ENCODE data around the gene ZNF668.

ZNF668 gene

GRCh38 chr16:31085411-31085810 lies 11.4 kb upstream of the ZNF668 start:
- TF ChIP-seq CTCF (IDR thresholded peaks at IDR 0.05; ENCODE audit: control insufficient read depth, insufficient read depth, low read depth, low read length, missing control alignments): no peak
- no peak overlapping the region for H3K4me3 ChIP-seq (ENCODE audit: control insufficient read depth, low read depth, low read length)
- no peak for DNase-seq (ENCODE audit: low read depth)

GRCh38 chr16:31084584-31085302 lies 10.7 kb upstream of the ZNF668 start:
- no peak for TF ChIP-seq CTCF (IDR thresholded peaks at IDR 0.05; ENCODE audit: control insufficient read depth, insufficient read depth, low read depth, low read length, missing control alignments)
- H3K4me3 ChIP-seq (ENCODE audit: control insufficient read depth, low read depth, low read length): no peak overlapping the region
- no peak for DNase-seq (ENCODE audit: low read depth)

- H3K4me3 ChIP-seq (ENCODE audit: control insufficient read depth, low read depth, low read length): no peak overlapping the region
- DNase-seq (ENCODE audit: low read depth): no peak
- no peak for TF ChIP-seq CTCF (IDR thresholded peaks at IDR 0.05; ENCODE audit: control insufficient read depth, insufficient read depth, low read depth, low read length, missing control alignments)
Observed at GRCh38 chr16:31083981-31084380, 9.9 kb upstream of the ZNF668 start.

- DNase-seq (ENCODE audit: low read depth): no peak
- TF ChIP-seq CTCF (IDR thresholded peaks at IDR 0.05; ENCODE audit: control insufficient read depth, insufficient read depth, low read depth, low read length, missing control alignments): no peak
- no peak overlapping the region for H3K4me3 ChIP-seq (ENCODE audit: control insufficient read depth, low read depth, low read length)
Observed at GRCh38 chr16:31083556-31083955, 9.5 kb upstream of the ZNF668 start.

- DNase-seq (ENCODE audit: low read depth): no peak
- H3K4me3 ChIP-seq (ENCODE audit: control insufficient read depth, low read depth, low read length): no peak overlapping the region
- no peak for TF ChIP-seq CTCF (IDR thresholded peaks at IDR 0.05; ENCODE audit: control insufficient read depth, insufficient read depth, low read depth, low read length, missing control alignments)
Observed at GRCh38 chr16:31083081-31083480, 9.0 kb upstream of the ZNF668 start.

- no peak overlapping the region for H3K4me3 ChIP-seq (ENCODE audit: control insufficient read depth, low read depth, low read length)
- TF ChIP-seq CTCF (IDR thresholded peaks at IDR 0.05; ENCODE audit: control insufficient read depth, insufficient read depth, low read depth, low read length, missing control alignments): no peak
- DNase-seq (ENCODE audit: low read depth): no peak
Observed at GRCh38 chr16:31082368-31083045, 8.5 kb upstream of the ZNF668 start.
